Osteoblast (primary cell): ENCODE measurements around the gene CXorf65. TPM values are rescaled to one million over a fixed set of nuclear protein-coding genes. Genes with fewer than 3 reads are reported as not detected.
A peak's percentile ranks its signal among the peaks of the same experiment; 100 is the strongest.

Experiments
- DNase-seq: peaks from one replicate; pipeline ENCODE4 v3.0.0; 2011; ENCODE audit warnings: low spot score, mixed read lengths; ENCODE audit not compliant: insufficient read length; ENCODE audit errors: missing footprints
- H2AFZ ChIP-seq: 2 replicates; pipeline ENCODE4 v1.6.0; 2011; ENCODE audit warnings: mild to moderate bottlenecking, low read length
- H3K27ac ChIP-seq: 2 replicates; pipeline ENCODE4 v1.5.1; 2011; ENCODE audit warnings: mild to moderate bottlenecking, low read depth, low read length, moderate library complexity
- H3K27me3 ChIP-seq: 2 replicates; pipeline ENCODE4 v1.6.0; 2012; ENCODE audit warnings: mild to moderate bottlenecking, control low read depth, inconsistent platforms, low read length, moderate library complexity; ENCODE audit not compliant: insufficient read depth
- H3K36me3 ChIP-seq: 2 replicates; pipeline ENCODE4 v1.5.1; 2011; ENCODE audit warnings: mild to moderate bottlenecking, low read length, control low read depth, moderate library complexity; ENCODE audit not compliant: insufficient read depth
- H3K4me1 ChIP-seq: 2 replicates; pipeline ENCODE4 v1.5.1; 2011; ENCODE audit warnings: mild to moderate bottlenecking, low read length, control low read depth, moderate library complexity; ENCODE audit not compliant: insufficient read depth
- H3K4me2 ChIP-seq: 2 replicates; pipeline ENCODE4 v1.6.0; 2011; ENCODE audit warnings: mild to moderate bottlenecking, low read length; ENCODE audit not compliant: insufficient read depth
- H3K4me3 ChIP-seq: fragments of 200-600 bp; sonication (generic); 3 replicates; pipeline ENCODE4 v1.5.1; 2012; ENCODE audit warnings: mild to moderate bottlenecking, low read length, inconsistent platforms; ENCODE audit not compliant: insufficient read depth
- H3K79me2 ChIP-seq: 2 replicates; pipeline ENCODE4 v1.6.0; 2012; ENCODE audit warnings: mild to moderate bottlenecking, low read length, control low read depth, inconsistent platforms; ENCODE audit not compliant: insufficient read depth
- H3K9me3 ChIP-seq: 2 replicates; pipeline ENCODE4 v1.5.1; 2011; ENCODE audit warnings: low read depth, low read length, control low read depth
- H4K20me1 ChIP-seq: 2 replicates; pipeline ENCODE4 v1.6.0; 2012; ENCODE audit warnings: mild to moderate bottlenecking, low read length, control low read depth; ENCODE audit not compliant: insufficient read depth
- total RNA-seq: library from RNA; depleted of rRNA; stranded (reverse); fragments of >200 nt; gene quantifications from 2 replicates; pipeline ENCODE4 v1.2.3, GENCODE V29; 2012
- TF ChIP-seq, protein P1 (sequence below): IDR thresholded peaks from 2 replicates; pipeline ENCODE4 v1.5.1; 2011; ENCODE audit warnings: mild to moderate bottlenecking, low read depth, low read length, moderate library complexity; ENCODE audit errors: extremely low read depth

Gene CXorf65
- total RNA-seq, 1 donor = not detected

DNA sequence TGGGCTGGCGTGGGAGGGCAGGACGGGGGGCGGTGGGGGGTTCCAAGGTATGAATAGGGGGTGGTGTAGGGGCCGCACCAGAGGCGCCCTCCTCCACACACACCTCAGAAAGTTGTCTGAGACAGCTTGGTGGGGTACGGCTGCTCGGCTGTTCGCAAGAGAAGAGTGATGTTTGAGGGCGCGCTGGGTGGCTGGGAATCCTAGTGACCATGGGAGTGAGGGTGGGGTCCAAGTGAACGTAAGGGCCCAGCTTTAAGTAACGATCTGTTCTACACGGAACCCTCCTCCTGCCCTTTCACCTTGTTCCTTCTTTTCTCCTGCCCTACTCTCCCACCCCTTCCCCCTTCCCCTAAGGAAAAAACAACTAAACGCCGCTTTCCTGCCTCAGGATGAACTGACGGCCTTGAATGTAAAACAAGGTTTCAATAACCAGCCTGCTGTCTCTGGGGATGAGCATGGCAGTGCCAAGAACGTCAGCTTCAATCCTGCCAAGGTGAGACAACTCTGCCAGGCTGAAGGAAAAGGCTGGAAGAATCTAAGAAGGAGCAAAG lies 12.5 kb upstream of the CXorf65 start:
- H4K20me1 ChIP-seq = peaks cover 8% of the 10 kb centered on the region
- no peaks in the 10 kb centered on the region for H3K9me3 ChIP-seq
- no peak for DNase-seq
- H3K4me2 ChIP-seq = peak overlapping the region; percentile 82
- peak overlapping the region; percentile 74 for H2AFZ ChIP-seq
- peaks cover 7% of the 10 kb centered on the region for H3K79me2 ChIP-seq
- peak overlapping the region; percentile 77 for H3K4me3 ChIP-seq
- TF ChIP-seq, protein P1, sequence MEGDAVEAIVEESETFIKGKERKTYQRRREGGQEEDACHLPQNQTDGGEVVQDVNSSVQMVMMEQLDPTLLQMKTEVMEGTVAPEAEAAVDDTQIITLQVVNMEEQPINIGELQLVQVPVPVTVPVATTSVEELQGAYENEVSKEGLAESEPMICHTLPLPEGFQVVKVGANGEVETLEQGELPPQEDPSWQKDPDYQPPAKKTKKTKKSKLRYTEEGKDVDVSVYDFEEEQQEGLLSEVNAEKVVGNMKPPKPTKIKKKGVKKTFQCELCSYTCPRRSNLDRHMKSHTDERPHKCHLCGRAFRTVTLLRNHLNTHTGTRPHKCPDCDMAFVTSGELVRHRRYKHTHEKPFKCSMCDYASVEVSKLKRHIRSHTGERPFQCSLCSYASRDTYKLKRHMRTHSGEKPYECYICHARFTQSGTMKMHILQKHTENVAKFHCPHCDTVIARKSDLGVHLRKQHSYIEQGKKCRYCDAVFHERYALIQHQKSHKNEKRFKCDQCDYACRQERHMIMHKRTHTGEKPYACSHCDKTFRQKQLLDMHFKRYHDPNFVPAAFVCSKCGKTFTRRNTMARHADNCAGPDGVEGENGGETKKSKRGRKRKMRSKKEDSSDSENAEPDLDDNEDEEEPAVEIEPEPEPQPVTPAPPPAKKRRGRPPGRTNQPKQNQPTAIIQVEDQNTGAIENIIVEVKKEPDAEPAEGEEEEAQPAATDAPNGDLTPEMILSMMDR = no peak
- no peaks in the 10 kb centered on the region for H3K27me3 ChIP-seq
- no peak overlapping the region for H3K27ac ChIP-seq
- peaks cover 7% of the 10 kb centered on the region for H3K4me1 ChIP-seq
- peaks cover 25% of the 10 kb centered on the region for H3K36me3 ChIP-seq

- TF ChIP-seq, protein P1 = no peak
- no peak for DNase-seq
- peak within 1 kb of the TSS; percentile 28 for H3K27ac ChIP-seq
Measured at GRCh38 chrX:71118032-71118984, 11.8 kb upstream of the CXorf65 start, which contains the start of gene MED12. MED12 (plus strand) TSS chrX:71118596; CDS start chrX:71118755, 159 bp downstream.

GRCh38 chrX:71117358-71117757 lies 10.8 kb upstream of the CXorf65 start:
- Histone ChIP-seq H3K4me2 (no peak overlapping the region), H4K20me1 (peaks cover 8% of the 10 kb centered on the region), H3K9me3 (no peaks in the 10 kb centered on the region), H3K79me2 (peaks cover 7% of the 10 kb centered on the region), H3K27ac (no peak overlapping the region), H3K36me3 (peaks cover 9% of the 10 kb centered on the region), H3K27me3 (peaks cover 4% of the 10 kb centered on the region), H3K4me1 (peaks cover 7% of the 10 kb centered on the region), H2AFZ (peak overlapping the region; percentile 10), H3K4me3 (no peak overlapping the region)
- DNase-seq = no peak
- TF ChIP-seq, protein P1 = no peak

More at GRCh38 chrX:71118032-71118984, 11.8 kb upstream of the CXorf65 start, which contains the start of gene MED12:
- Histone ChIP-seq H3K4me2 (peak within 1 kb of the TSS; percentile 82), H3K4me1 (peaks cover 7% of the 10 kb centered on the region), H3K79me2 (peaks cover 7% of the 10 kb centered on the region), H3K36me3 (peaks cover 19% of the 10 kb centered on the region), H3K27me3 (peaks cover under 1% of the 10 kb centered on the region), H3K4me3 (peak within 1 kb of the TSS; percentile 77), H4K20me1 (peaks cover 8% of the 10 kb centered on the region), H2AFZ (peak within 1 kb of the TSS; percentile 91), H3K9me3 (no peaks in the 10 kb centered on the region)
